GM18868 (cell line): ENCODE results near the gene NCAPD2.
"Not testable (repeated sequence)": the region's sequence is repeated elsewhere in the genome, so short reads cannot be mapped to it uniquely, and the experiment has no call there.

Experiments
- ATAC-seq: cut with Tn5 transposase; IDR thresholded peaks from one replicate; pipeline ENCODE4 v1.9.1; 2021; ENCODE audit warnings: mild to moderate bottlenecking, moderate library complexity; ENCODE audit not compliant: unreplicated experiment

Gene NCAPD2

DNA sequence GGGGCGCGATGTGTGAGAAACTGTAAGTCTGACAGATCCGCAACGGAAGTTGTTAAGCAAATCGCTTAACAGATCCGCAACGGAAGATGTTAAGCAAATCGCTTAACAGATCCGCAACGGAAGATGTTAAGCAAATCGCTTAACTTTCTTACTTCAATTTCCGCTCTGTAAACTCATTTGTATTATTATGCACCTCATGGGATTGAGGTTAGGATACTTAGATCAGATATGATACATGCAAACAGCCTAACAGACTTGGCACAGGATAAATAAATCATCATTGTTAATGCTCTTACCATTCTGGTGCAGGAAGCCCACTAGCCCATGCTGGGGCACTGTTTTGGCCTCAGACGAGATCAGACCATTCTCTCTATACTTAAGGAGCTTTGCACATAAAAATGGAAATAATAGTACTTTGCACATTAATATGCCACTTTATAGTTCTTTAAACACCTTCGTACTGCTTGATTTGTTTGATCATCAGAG lies 399 bp downstream of the NCAPD2 start:
- ATAC-seq = peak; percentile 30

DNA sequence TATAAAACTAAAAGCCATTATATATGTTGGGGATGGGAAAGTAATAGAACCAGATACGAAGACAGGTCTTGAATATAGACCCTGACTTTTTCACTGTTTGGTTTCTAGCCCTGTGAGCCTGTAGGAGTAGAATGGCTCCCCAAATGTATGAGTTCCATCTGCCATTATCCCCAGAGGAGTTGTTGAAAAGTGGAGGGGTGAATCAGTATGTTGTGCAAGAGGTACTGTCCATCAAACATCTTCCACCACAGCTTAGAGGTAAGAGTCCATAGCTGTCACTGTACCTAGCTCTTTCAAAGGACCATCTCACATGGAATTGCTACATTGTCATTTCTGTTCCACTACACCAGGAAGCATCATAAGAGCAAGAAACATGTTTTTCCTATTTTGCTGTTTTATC lies 1.1 kb downstream of the NCAPD2 start:
- no peak for ATAC-seq

DNA sequence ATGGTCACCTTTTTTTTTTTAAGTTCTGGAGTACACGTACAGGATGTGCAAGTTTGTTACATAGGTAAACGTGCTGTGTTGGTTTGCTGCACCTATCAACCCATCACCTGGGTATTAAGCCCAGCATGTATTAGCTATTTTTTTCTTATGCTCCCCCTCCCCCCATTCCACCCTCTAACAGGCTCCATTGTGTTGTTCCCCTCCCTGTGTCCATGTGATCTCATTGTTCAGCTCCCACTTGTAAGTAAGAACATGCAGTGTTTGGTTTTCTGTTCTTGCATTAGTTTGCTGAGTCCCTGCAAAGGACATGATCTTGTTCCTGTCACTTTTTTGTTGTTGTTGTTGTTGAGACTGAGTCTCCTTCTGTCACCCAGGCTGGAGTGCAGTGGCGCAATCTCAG lies 3.4 kb downstream of the NCAPD2 start:
- not testable (repeated sequence) for ATAC-seq

DNA sequence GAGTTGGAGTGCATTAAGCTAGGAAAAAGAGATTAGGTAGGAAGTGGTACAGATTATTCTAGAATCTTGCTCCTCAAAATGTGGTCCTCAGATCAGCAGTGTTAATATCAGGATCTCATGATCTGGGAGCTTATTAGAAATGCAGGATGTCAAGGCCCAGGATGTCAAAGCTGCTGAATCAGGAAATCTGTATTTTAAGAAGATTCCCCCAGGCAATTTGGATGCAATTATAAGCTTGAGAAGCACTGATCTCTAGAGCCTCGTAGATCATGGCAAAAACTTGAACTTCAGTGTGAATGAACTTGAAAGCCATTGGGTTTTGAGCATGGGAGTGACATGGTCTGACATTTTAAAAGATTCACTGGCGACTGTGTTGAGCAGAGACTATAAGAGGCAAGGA lies 6.6 kb downstream of the NCAPD2 start:
- ATAC-seq = no peak

DNA sequence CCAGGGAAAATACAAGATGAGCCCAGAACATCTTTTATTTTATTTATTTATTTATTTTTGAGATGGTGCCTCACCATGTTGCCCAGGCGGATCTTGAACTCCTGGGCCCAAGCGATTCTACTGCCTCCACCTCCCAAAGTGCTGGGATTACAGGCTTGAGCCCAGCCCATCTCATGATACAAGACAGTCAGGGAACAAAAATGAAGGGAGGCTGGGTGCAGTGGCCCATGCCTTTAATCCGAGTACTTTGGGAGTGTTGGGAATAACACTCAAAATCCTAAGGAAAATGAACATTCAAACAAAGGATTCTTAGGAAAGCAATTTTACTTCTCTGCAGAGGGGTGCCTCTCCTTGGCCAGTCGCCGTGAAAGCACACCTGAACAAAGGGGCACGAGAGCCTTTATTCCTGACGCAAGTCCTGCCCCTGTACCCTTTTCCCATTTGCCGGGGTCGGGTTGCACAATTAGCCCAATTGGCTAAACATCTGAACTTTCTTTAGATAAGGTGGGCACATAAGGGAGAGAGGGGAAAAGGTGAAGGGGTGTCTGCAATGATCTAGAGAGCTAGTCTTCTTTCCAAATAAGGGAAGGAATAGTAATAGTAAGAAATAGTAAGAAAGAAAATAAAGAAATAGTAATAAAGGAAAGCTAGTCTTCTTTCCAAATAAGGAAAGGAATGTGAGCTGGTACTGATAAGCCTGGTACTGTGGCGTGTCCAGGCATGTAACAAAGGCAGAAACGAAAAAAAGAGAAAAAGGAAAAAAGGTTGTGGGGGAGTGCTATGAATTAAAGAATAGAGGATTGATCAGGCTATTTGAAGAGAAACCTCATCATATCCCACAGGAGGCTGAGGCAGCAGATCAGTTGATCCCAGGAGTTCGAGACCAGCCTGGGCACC lies 13.4 kb downstream of the NCAPD2 start:
- no peak for ATAC-seq

DNA sequence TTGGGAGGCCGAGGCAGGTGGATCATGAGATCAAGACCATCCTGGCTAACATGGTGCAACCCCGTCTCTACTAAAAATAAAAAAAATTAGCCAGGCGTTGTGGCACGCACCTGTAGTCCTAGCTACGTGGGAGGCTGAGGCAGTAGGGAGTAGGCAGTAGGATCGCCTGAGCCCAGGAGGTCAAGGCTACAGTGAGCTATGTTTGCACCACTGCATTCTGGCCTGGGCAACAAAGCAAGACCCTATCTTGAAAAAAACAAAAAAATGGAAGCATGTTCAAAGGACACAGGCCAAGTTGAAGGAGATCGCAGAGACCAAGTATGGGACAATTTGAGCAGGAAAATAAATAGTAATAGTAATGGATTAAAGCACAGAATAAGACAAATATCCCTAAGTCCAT lies 14.2 kb downstream of the NCAPD2 start:
- ATAC-seq = no peak

DNA sequence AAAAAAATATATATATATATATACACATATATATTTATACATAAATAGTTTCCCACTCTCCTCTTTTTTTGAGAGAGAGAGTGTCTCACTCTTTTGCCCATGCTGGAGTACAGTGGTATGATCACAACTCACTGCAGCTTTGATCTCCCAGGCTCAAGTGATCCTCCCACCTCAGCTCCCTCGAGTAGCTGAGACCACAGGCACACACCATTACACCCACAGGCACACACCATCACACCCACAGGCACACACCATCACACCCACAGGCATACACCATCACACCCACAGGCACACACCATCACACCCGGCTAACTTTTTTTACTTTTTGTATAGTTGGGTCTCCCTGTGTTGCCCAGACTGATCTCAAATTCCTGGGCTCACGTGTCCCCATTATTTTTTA lies 26.3 kb downstream of the NCAPD2 start:
- no peak for ATAC-seq

DNA sequence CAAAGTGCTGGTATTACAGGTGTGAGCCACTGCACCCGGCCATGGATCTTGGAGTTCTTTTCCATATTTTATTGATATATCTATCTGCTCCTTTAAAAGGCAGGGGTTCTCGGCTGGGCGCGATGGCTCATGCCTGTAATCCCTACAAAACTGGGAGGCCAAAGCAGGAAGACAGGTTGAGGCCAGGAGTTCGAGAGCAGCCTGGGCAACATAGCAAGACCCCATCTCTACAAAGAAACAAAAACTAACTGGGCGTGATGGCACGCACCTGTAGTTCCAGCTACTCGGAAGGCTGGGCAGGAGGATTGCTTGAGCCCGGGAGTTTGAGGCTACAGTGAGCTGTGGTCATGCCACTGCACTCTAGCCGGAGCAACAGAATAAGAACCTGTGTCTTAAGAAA lies 28.3 kb downstream of the NCAPD2 start:
- ATAC-seq = no peak

DNA sequence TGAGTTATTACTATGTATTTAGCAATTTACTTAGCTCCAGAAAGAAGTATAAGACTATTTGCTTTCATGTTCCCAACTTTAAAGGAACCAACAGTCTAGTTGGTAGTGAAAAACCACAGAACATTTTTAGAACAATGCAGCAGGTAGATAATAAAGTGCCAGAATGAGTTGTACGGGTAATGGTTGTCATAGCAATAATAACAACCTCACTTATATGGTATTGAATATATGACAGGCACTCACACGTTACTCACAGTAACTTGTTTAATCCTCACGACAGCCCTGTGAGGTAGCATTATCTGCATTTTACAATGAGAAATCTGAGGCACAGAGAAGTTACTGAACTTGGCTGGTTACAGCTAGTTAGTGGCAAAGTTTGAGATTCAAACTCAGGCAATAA lies 29.8 kb downstream of the NCAPD2 start:
- no peak for ATAC-seq

DNA sequence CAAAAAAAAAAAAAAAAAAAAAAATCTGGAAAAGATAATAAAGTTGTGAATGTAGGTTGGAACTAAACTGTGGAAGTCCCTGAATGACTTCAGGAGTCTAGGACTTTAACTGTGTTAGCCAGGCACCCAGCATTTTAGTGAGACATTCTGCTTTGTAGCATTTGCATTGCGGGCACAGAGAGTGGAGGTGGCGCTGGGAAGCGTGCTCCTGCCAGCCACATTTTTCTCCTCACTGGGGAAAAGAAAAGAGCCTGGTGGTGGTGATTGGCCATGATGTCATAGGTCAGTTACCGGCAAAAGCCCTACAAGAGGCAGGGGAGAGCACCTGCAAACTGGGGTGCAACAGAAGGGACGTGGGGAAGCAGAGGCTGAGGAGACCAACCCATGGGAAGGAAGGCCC lies 30.7 kb downstream of the NCAPD2 start:
- ATAC-seq = no peak

DNA sequence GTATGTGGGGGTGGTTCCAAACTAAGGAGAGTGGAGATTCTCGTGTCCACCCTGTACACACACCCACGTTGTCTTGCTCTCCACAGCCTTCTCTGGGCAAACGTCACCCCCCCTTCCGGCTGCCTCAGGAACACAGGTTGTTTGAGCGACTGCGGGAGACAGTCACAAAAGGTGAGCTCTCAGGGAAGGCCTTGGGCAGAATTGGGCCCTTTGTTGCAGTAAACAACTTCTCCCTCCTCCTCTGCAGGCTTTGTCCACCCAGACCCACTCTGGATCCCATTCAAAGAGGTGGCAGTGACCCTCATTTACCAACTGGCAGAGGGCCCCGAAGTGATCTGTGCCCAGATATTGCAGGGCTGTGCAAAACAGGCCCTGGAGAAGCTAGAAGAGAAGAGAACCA lies 32.3 kb downstream of the NCAPD2 start:
- no peak for ATAC-seq

DNA sequence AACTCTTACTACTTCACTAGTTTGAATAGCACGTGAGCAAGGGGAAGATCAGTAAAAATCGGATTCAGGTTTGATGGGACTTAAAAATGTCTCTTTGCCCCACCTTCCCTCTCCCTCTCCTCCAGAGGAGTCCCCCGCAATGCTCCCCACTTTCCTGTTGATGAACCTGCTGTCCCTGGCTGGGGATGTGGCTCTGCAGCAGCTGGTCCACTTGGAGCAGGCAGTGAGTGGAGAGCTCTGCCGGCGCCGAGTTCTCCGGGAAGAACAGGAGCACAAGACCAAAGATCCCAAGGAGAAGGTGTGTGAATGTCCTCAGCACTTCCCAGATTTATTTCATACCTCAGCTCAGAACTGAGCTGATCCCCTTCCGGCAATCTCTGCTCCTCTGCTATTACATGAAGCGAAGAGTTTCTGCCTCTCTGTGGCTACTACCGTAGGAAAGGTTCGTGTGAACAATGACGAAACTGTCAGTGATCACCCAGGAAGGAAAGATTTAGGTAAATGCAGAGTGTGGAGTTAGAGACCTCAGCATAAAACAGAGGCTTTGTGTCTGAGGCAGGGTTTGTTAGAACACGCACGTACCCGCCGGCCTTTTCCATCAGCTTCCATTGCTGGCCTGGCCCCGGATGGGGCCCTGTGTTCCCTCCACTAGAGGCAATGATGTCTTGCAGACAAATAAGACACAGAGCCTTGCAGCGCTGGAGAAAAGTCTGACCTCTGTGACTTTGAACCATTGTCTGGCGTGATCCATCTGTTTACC lies 33.0 kb downstream of the NCAPD2 start:
- ATAC-seq = no peak

DNA sequence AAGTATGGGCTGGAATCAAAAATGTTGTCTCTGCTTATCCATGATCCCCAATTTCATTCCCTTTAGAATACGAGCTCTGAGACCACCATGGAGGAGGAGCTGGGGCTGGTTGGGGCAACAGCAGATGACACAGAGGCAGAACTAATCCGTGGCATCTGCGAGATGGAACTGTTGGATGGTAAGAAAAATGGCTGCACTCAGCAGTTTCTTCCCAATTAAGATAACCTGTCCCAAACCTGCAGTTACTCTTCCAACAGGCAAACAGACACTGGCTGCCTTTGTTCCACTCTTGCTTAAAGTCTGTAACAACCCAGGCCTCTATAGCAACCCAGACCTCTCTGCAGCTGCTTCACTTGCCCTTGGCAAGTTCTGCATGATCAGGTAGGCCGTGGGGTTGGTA lies 33.8 kb downstream of the NCAPD2 start:
- no peak for ATAC-seq

DNA sequence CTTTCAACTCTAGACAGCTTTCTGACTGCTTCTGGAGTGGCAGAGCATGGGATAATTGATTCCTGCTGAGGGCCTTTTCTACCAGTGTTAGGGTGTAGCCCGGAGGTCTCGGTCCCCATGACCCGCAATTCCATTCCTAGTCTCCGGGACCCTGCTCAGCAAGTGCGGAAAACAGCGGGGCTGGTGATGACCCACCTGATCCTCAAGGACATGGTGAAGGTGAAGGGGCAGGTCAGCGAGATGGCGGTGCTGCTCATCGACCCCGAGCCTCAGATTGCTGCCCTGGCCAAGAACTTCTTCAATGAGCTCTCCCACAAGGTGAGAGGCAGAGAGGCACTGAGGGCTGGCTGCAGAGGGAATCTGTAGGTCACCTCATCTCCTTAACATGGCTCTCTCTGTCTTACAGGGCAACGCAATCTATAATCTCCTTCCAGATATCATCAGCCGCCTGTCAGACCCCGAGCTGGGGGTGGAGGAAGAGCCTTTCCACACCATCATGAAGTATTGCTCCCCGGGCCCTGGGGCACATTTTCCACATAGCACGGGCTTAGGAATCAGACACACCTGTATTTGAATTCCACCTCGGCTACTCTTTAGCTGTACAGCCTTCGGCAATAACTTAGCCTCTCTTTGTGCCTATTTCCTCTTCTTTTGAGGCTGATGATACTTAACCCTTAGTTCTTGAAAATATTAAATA lies 34.8 kb downstream of the NCAPD2 start:
- ATAC-seq = no peak

DNA sequence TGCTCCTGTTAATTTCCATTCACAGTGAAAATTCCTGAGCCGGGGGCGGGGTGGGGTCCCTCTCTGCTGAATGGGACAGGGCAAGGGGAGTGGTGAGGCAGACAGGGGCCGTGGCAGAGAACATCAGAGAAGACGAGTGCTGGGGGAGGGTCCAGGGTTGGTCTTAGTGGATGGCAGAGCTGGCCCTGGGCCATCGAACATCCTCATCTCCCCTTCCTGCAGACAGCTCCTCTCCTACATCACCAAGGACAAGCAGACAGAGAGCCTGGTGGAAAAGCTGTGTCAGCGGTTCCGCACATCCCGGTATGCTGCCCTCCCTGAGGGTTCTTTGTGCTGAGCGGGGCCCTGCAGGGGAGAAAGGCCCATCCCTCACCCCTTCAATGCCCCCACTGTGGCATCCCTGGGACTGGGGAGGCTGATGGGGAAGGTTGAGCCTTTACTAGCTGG lies 35.4 kb downstream of the NCAPD2 start:
- ATAC-seq = no peak

DNA sequence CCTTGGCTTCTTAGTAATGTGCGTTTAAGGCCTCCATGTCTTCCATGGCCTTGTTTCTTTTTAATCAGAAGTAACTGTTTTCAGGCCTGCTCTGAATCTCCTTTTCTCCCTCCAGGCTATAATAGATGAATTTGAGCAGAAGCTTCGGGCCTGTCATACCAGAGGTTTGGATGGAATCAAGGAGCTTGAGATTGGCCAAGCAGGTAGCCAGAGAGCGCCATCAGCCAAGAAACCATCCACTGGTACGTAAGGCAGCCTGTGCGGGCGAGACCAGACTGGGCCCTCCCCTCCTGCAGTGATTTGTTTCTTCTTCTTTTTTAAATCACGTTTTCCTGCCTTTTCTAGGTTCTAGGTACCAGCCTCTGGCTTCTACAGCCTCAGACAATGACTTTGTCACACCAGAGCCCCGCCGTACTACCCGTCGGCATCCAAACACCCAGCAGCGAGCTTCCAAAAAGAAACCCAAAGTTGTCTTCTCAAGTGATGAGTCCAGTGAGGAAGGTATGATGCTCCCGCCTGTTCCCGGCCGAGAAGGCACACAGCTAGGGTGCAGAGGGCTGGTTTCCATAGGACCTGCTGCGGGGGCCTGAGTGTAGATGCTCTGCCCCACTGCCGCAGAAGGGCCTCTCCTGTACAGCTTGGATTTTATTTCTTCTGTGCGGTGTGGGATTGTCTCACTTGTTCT lies 36.8 kb downstream of the NCAPD2 start:
- ATAC-seq = no peak

DNA sequence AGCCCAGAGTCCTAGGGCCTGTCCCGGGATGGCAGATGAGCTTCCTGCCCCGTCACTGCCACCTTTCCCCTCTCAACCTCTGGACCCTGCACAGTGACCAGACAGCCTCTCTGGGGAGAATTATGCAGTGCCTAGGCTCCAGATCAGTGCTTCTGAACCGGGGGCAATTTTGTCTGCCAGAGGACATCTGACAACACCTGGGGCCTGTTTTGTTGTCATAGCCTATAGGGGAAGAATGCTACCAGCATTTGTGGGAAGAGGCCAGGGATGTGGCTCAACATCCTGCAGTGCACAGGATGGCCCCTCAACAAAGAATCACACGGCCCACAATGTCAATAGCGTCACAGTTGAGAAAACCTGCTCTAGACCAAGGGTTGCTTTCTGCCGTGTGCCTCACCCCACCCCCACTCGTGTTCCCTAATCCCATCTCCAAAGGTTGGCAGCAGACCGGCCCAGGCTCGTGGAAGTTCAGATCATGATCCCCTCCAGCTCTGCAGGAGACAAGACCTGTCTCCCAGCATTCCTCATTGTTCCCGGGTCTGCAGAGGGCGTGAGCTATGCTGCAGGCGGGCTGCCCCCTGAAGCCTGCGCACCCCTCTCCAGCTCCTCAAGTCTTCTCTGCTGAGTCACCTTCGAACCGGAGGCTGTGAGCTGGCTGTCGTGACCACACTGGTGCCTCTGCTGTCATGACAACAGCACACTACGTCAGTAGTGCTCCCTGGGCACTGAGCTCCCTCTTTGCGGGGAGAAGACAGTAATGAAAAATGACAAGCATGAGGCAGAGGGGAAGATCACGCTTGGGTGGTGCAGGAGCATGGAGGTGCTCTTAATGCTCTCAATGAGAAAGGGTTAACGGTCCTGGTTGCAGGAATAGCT lies 38.4 kb downstream of the NCAPD2 start:
- peak; percentile 46 for ATAC-seq

DNA sequence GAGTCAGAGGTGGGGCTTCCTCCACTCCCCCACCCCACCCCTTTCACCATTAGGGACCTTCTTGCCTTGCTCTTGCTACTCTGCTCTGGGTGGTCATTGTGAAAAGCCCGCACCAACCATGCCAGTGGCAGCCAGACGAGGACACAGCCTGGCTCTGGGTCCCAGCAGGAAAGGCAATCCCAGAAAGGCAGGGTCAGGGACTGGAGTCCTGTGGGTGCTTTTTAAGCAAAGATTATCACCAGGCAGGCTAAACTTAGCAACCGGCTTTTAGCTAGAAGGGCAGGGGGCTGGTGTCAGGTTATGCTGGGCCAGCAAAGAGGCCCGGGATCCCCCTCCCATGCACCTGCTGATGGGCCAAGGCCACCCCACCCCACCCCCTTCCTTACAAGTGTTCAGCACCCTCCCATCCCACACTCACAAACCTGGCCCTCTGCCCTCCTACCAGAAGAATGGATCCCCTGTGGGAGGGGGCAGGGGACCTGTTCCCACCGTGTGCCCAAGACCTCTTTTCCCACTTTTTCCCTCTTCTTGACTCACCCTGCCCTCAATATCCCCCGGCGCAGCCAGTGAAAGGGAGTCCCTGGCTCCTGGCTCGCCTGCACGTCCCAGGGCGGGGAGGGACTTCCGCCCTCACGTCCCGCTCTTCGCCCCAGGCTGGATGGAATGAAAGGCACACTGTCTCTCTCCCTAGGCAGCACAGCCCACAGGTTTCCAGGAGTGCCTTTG lies 39.2 kb downstream of the NCAPD2 start:
- ATAC-seq = peak; percentile 11

DNA sequence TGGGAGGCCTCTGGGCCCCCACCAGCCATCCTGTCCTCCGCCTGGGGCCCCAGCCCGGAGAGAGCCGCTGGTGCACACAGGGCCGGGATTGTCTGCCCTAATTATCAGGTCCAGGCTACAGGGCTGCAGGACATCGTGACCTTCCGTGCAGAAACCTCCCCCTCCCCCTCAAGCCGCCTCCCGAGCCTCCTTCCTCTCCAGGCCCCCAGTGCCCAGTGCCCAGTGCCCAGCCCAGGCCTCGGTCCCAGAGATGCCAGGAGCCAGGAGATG lies 39.7 kb downstream of the NCAPD2 start:
- ATAC-seq = peak; percentile 5
